NCI-H345 treated with DMSO at 0.1 percent for 48 hours (cell line): ENCODE measurements around the gene BCAR3.
A peak's percentile ranks its signal among the peaks of the same experiment; 100 is the strongest.

Source experiments
- DNase-seq: peaks from one replicate; lab custom pipeline; 2025; ENCODE audit not compliant: unreplicated experiment; lab: John Stamatoyannopoulos, UW

BCAR3 gene

DNA sequence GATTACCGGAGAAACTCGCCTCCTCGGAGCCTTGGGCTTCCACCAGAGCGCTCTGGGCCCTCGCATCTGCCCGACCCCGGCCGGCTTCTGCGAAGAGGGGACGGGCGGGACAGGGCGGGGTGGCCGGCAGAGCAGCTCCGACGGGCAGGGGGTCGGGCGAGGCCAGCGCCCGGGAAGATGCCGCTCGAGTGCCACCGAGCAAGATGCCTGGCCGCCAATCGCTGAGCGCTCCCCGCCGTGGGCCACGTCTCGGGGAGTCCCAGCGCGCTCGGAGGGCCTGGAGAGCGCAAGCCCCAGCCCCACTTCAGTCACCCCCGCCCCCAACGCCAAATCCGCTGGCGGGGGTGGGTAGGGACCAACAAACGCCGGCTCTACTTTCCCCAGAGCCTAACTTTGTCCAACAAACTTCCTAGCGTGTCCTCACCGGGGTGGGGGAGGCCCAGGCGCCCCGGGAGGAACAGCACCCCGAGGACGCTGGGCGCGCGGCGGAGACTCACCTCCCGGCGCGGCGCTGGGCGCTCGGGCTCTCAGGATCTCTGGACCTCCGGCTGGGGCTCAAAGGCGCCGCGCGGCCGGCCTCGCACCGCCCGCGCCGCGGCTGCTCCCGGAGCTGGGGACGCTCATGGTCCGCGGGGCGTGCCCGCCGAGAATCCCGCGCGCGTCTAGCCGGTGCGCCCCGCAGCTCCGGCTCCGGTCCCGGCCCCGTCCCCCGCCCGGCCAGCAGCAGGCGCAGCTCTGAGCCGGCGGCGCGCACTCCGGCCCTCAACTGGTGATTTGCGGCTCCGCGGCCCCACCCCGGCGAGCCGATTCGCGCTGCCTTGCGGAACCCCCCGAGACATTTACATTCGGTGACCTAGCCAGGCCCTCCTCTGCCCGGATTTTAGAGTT lies at the start of gene BCAR3:
BCAR3 (minus strand) TSS at position 737 of the 888 bp plus-strand sequence. CDS start 6,907 bp downstream, outside the sequence.
- DNase-seq = no peak

GRCh38 chr1:93730621-93731020 lies 49.0 kb upstream of the BCAR3 start:
- no peak for DNase-seq

GRCh38 chr1:93729906-93730305 lies 48.3 kb upstream of the BCAR3 start:
- no peak for DNase-seq

DNA sequence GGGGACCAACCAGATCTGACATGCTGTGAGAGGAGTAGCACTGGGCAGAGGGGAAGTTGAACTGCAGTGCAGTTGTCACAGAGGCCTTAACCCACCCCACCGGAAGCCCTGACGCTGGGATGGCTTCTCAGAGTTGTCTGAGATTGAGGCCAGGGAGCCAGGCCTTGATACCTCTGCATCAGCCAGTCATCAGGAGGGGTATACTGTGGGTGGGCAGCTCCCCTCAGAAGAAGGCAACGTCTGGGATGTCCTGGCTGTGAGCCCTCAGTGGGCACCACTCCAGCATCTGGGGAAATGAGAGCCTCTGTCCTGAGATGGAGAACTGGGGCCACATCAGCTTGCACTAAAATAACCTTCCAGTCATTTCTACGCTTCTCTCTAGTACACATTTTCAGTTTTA lies 47.9 kb upstream of the BCAR3 start:
- DNase-seq = no peak

- no peak for DNase-seq
Measured at GRCh38 chr1:93728480-93729131, 47.0 kb upstream of the BCAR3 start.

DNA sequence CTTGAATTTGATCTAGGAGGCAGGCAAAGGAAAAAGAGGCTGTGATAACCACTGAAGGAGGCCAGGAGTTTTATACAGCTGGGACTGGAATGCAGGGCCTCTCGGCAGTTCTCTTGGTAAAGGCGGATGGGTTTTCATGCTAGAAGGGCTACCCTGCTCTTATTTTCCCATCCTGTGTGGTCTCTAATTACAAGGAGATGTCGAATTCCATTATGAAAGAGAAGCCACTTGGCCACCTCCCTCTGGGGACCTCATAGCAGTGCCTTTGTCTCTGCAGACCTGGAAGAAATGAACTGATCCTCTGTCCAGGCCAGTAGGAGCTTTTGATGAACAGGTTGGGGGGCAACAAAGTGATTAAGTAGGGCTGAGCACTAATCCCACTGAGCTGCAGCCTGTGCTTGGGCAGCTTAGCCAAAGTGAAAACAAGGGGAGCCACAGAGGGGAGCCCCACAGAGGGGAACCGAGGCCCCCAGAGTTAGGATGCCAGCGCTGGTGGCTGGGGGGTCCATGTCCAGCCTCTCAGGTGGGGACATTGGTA lies 42.2 kb upstream of the BCAR3 start:
- DNase-seq = no peak

DNA sequence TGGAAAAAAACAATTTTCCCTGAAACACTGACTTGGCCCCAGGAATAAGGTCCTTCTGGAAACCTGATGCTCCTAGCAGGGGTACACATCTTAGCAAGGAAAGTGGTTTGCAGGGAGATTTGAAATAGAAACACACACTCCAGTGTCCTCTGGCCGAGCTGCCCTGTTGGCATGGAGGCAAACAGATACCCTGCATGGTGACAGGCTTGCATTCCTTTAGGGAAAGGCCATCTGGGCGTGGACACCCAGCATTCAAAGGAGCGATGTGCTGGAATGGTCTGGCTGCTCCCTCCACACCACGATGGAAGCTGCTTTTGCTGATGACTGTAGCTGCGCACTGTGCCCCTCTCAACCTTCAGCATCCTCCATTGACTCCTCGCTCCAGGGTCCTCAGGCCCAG lies 41.5 kb upstream of the BCAR3 start:
- DNase-seq = no peak

DNA sequence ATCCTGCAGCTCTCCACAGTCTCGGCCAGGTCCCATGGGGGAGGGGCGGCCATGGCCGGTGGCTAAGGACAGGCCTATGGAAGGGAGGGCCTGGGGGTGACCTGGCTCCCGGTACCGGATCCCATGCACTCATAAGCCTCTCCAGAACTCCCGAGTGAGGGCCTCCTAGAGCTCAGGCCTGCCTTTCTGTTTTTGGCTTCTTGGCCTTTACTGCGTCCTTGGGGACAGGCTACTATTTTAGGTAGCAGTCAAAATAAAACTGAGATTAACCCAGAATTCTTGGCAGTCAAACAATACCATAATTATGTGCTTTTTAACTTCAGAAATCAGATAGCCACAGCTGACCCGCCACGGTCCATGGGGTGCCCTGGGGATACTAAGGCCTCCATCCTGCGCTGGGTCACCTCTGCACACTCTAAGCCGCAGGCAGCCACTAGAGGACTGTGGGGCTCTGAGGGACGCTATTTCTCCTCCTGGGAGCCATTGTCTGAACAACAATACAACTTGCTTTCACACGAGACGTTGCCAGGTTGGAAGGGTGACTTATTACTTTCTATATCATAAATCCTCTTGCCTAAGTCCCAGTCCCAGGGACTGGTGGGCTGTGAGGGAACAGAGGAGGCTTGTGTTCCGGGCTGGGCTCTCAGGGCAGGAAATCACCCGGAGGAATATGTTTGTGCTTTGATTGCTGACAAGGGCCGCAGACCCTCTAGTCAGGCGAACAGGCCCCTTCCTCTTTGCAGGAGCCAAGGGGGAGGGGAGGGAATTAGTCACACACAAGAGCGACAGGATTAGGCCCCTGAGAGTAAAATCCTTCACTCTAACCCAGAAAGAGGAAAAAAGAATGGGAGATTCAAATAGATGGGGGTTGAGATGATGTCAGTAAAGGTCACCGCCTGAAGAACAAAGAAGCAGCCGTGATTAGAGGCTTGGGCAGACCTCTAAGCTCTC lies 40.7 kb upstream of the BCAR3 start:
- DNase-seq = peak; percentile 5

DNA sequence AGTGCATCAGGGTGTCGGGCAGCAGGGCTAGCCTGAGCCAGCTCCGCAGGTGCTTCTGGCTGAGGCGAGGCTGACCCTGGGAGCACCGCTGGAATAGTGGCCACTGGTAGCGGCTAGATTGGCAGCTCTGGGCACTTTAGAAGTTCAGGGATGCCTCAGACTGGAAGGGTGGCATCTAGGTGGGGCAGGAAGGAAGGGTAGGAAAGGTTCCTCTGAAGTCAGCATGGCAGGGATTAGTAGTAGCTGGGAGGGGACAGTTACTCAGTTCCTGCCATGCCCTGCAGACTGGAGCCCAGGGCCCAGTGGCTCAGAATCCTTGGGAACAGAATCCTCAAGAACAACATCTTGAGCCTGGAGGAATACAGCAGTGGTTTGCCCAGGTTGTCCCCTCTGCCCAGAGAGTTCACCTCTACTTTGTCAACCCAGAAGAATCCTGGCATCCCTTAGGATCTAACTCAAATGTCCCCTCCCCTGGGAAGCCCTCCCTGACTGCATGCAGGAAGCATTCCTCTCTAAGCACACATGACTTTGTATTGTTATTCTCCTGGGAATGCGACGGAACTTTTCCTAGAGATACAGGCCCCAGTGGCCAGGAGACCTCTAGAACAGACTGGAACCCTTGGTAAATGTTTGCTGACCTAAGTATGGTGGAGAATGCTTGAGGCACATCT lies 39.5 kb upstream of the BCAR3 start:
- no peak for DNase-seq

DNA sequence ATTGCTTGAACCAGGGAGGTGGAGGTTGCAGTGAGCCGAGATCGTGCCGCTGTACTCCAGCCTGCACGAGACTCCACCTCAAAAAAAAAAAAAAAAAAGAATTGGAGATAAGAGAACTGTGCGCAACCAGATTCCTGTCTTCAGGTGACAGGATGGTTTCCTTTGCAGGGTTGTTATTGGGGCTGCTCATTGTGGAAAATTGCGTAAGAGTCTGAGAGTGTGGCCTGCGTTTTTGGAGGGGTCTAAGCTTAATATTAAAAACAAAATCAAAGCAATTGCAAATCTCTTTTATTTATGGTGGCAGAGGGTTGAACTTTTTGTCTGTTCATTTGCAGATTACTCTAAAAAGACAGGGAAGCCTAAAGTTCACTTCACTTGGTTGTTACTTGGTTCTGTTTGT lies 36.0 kb upstream of the BCAR3 start:
- no peak for DNase-seq

DNA sequence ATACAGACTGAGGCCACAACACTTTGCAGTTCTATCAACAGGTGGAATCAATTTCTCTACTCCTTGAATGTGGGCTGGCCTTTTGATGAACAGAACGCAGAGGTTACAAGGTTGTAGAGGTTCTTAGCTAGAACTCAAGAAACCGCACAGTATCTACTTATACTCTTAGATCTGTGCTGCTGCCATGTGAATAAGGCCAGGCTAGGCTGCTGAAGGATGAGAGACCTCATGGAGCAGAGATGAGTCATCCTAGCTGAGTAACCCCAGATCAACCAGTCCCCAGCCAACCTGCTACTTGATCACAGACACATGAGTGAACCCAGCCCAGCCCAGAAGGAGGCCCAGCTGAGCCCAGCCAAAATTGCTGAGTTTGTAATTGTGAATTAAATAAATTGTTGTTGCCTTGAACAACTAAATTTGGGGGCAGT lies 35.3 kb upstream of the BCAR3 start:
- no peak for DNase-seq

- no peak for DNase-seq
Measured at GRCh38 chr1:93716163-93716562, 34.5 kb upstream of the BCAR3 start.

- peak; percentile 36 for DNase-seq
Measured at GRCh38 chr1:93715529-93716126, 34.0 kb upstream of the BCAR3 start.

GRCh38 chr1:93714356-93714755 lies 32.7 kb upstream of the BCAR3 start:
- DNase-seq = no peak

DNA sequence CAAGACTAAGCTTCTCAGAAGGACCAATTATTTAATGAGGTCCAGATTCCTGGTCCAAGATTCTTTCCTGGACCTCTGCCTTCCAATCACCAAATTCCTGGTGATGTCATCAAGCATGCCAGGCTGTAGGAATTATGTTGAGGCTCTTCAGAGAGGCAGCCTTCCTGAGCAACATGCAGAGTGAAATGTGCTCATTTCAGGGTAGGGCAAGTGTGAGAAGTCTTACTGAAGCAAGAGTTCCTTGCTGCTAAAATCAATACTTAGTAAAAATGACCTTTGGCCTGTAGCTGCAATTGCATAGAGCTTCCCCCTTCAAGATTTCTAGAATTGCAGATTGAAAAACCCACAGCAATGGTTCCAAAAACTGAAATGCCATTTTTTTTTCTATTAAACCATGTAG lies 31.7 kb upstream of the BCAR3 start:
- DNase-seq = no peak

- no peak for DNase-seq
Measured at GRCh38 chr1:93712741-93713140, 31.1 kb upstream of the BCAR3 start.

DNA sequence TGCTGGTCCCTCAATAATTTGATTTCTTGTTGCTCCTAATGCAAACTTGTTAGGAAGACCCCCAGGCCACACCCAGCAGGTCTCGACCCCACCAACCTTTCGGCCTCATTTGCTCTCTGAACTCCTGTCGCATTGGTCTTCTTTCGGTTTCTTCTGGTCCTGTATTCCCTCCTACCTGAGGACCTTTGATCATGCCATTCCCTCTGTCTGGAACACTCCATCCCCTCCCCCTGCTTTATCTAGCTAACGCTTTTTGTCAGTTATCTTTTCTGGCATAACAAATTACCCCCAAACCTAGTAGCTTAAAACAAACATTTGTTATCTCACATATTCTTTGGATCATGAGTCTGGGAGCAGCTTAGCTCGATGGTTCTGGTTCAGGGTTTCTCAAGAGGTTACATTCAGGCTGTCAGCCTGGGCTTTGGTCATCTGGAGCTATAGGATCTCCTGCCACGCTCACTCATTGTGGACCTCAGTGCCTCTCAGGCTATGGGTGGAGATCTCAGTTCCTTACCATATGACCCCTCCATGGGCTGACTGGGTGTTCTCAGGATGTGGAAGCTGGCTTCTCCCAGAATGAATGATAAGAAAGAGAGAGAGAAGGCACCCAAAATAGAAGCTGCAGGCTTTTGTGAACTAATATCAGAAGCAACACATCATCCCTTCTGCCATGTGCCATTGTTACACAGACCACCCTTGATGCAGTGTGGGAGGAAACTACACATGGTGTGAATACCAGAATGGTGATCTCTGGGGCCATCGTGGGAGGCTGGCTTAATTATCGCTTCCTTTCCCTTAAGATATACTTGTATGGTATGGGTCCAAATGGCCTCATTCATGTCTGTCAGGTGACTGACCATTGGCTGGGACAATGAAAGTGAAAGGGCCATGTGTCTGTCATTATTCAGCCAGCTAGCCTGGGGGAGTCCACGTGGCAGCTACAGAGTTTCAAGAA lies 29.1 kb upstream of the BCAR3 start:
- DNase-seq = no peak

DNA sequence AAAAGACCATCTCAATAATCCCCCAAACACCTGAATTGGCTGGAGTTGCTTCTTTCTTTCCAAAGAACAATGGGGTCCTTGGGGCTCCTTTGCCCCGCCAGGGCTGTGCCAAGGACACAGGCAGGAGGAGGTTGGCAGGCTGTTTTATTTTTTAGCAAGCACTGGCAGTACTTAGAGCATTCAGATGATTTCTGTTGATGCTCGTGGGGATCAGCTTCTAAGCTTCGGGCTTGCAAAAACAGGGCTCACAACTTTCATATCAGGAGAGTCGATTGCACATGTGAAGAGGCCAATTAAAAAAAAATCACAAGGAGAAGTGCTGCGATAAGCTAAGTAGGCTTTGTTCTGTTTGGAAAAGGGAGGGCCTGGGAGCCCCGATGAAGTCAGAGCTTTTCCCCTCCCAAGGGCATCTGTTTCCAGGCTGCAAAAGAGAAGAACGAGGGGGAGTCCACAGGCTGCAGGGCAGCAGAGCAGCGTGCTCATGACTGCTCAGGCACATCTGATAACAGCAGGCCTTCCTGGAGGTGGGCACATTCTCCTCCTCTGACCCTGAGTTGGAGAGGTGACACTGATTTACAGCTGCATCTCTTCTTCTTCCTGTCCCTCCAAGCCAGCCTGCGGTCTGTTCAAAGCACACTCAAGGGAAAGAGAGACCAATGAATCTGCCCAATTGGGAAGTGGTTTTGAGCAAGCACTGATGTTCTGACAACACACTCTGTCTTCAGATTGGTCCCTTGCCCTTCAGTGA lies 27.3 kb upstream of the BCAR3 start:
- no peak for DNase-seq
